Fibroblast of villous mesenchyme (primary cell): ENCODE measurements around the gene MYBPH. TPM values are rescaled to one million over a fixed set of nuclear protein-coding genes. Genes with fewer than 3 reads are reported as not detected.

Source experiments
- DNase-seq: peaks from one replicate; pipeline ENCODE4 v3.0.0-alpha.2; 2010; ENCODE audit warnings: low read depth
- H3K4me3 ChIP-seq: 2 replicates; pipeline ENCODE4 v1.5.1; 2011; ENCODE audit warnings: low read depth, mild to moderate bottlenecking, low read length
- CTCF ChIP-seq: IDR thresholded peaks from 2 replicates; pipeline ENCODE4 v1.5.1; 2012; ENCODE audit warnings: low read depth, mild to moderate bottlenecking, low read length; ENCODE audit not compliant: insufficient read depth
- total RNA-seq: library from RNA; depleted of rRNA; stranded (reverse); fragments of >200 nt; gene quantifications from 2 replicates; pipeline ENCODE4 v1.2.3, GENCODE V29; 2012

The MYBPH gene
- total RNA-seq, 1 donor = 0.43 TPM

DNA sequence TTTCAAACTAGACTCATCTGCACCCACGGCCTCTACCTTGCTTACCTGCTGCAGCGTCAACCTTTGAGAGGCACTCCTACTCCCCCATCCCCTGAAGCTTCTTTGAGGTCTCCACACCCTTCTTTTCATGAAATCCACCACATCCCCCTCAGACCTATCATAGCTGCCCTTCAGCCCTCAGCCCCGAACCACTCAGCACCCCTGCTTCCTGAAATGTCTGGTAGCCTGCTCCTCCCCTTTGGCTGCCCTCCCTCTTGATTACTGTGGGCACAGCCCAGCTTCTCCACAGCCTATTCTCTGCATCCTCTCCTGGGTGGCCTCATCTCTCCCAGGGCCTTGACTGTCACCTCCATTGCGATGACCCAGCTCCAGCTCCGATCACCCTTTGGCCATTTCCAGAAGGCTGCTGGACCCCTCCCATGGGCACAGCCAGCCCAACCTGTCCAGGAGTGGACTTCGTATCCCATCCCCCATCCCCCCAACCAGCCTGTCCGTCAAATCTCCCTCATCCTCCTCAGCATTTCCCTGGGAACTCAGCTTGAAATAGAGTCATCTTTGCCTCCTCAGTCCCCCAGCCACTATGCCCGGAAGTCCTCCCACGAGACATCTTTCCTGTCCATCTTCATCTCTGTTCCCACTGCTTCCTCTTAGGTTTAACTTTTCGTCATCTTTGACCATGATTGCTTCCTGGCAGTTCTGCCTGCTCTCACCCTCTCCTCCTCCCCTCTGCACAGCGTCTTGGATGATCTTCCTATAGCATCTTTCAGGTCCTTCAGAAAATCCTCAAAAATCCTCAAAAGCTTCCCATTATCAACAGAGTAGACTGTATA lies 54.2 kb downstream of the MYBPH start:
- TF ChIP-seq CTCF = no peak
- no peak for DNase-seq
- no peak overlapping the region for H3K4me3 ChIP-seq

DNA sequence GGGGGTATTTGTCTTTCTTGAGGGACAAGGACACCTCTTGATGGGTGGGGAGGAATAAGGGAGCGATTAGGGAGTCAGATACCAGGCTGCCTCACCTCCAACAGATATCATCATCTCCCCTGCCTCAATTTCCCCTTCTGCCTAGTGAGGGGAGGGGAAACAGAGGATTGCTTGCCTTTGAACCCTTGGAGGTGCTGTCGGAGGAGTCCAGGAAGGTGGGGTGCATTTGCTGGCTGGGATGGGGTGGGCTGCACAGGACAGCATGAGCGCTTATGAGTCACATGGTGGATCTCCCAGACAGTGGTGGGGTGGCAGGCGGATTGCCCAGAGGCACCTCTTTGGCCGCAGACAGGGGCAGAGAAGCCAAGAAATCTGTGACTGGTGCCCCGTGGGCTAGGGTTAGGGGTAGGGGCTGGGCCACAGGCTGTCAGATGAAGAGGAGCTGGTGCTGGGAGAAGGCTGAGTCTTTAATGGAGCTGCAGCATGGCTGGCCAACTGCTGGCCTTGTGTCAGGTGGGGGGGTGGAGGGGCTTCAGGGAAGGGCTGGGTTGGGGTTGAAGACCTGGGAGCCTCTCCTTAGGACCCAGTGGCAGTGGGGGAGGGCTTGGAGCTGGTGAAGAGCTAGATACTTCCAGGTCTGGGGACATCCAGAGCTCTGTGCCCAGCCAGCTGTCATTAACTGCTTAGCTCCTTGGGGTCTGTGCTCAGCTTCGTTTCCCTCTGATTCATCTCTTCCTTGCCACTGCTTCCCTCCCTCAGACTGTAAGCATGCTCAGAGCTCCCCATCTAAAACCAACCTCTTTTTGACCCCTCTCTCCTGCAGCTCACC lies 55.1 kb downstream of the MYBPH start:
- DNase-seq = no peak
- no peak for TF ChIP-seq CTCF
- no peak overlapping the region for H3K4me3 ChIP-seq

Other genes starting within 250 kb of the MYBPH start
- gene KLHL12, start 248.6 kb downstream of the MYBPH start, total RNA-seq = 23.8 and 35.4 TPM in 2 replicates
- gene ADIPOR1, start 217.5 kb downstream of the MYBPH start, total RNA-seq = 66.7 and 118 TPM in 2 replicates
- gene CYB5R1, start 208.6 kb downstream of the MYBPH start, total RNA-seq = 35.8 and 47.5 TPM in 2 replicates
- gene TMEM183A, start 168.5 kb downstream of the MYBPH start, total RNA-seq = 102 and 139 TPM in 2 replicates
- gene PPFIA4, start 149.3 kb downstream of the MYBPH start, total RNA-seq = 1.6 and 4.3 TPM in 2 replicates
- not detected in 2 replicates for gene MYOG, start 89.8 kb downstream of the MYBPH start, total RNA-seq
- gene ADORA1, start 48.1 kb downstream of the MYBPH start, total RNA-seq = 8.7 and 14.2 TPM in 2 replicates
- 15.8 and 136 TPM in 2 replicates for gene CHI3L1, start 10.9 kb upstream of the MYBPH start, total RNA-seq
- under 0.01 TPM in 1 of 2 replicates, not detected in the other for gene CHIT1, start 53.8 kb upstream of the MYBPH start, total RNA-seq
- gene BTG2, start 129.7 kb upstream of the MYBPH start, total RNA-seq = 6.4 and 13.8 TPM in 2 replicates
- gene FMOD, start 175.3 kb upstream of the MYBPH start, total RNA-seq = 0.64 and 0.86 TPM in 2 replicates